HEK293 (cell line): ENCODE results near the gene CAPSL.

Experiments used
- CTCF ChIA-PET: fragments of 350-600 bp; formaldehyde crosslinking; extraction: SDS; loops from one replicate; lab custom pipeline; 2021; ENCODE audit warnings: antibody characterized with exemption; lab: Yijun Ruan, JAX
- POLR2A ChIA-PET: fragments of 300-600 bp; formaldehyde crosslinking; extraction: SDS; loops from one replicate; lab custom pipeline; 2020; ENCODE audit warnings: antibody characterized with exemption, inconsistent platforms; lab: Yijun Ruan, JAX
- H3K27ac ChIP-seq: fragments of 200-500 bp; sonication (Bioruptor generic); 2 replicates; pipeline ENCODE4 v1.5.1; 2014; ENCODE audit warnings: low read depth, low read length, control low read depth, inconsistent platforms; ENCODE audit errors: extremely low read depth
- H3K36me3 ChIP-seq, 2 experiments: fragments of 200-500 bp in 1 of 2; sonication (Bioruptor generic) in 1 of 2; 1 replicate in 1 of 2; 2 replicates in 1 of 2; pipeline ENCODE4 v1.5.1; 2014 to 2017; ENCODE audit warnings: inconsistent platforms in 2 of 2, low read length in 2 of 2; ENCODE audit not compliant: control insufficient read depth in 2 of 2, insufficient read depth in 1 of 2
- H3K4me1 ChIP-seq: fragments of 200-500 bp; sonication (Bioruptor generic); 2 replicates; pipeline ENCODE4 v1.5.1; 2014; ENCODE audit warnings: mild to moderate bottlenecking, low read length, inconsistent platforms; ENCODE audit not compliant: control insufficient read depth, insufficient read depth
- H3K4me3 ChIP-seq: 2 replicates; pipeline ENCODE4 v1.5.1; 2011; ENCODE audit warnings: low read depth, mild to moderate bottlenecking, control low read depth, low read length, moderate library complexity
- H3K9me3 ChIP-seq: fragments of 200-500 bp; sonication (Bioruptor generic); 2 replicates; pipeline ENCODE4 v1.5.1; 2014; ENCODE audit warnings: low read depth, low read length, inconsistent platforms; ENCODE audit not compliant: control insufficient read depth, insufficient read depth
- MZF1 ChIP-seq: fragments of 450-650 bp; formaldehyde crosslinking; IDR thresholded peaks from 2 replicates; pipeline ENCODE4 v1.5.1; 2017; ENCODE audit warnings: missing biosample characterization, missing genetic modification characterization, borderline replicate concordance
- SCRT2 ChIP-seq: fragments of 450-650 bp; formaldehyde crosslinking; IDR thresholded peaks from 2 replicates; pipeline ENCODE4 v1.5.1; 2016; ENCODE audit warnings: missing biosample characterization, missing genetic modification characterization
- ZFP37 ChIP-seq: fragments of 450-650 bp; formaldehyde crosslinking; IDR thresholded peaks from 2 replicates; pipeline ENCODE4 v1.5.1; 2016; ENCODE audit warnings: missing biosample characterization, missing genetic modification characterization
- ZIC2 ChIP-seq: fragments of 450-650 bp; formaldehyde crosslinking; IDR thresholded peaks from 2 replicates; pipeline ENCODE4 v1.5.1; 2016; ENCODE audit warnings: missing biosample characterization, missing genetic modification characterization
- ZNF214 ChIP-seq: fragments of 450-650 bp; formaldehyde crosslinking; IDR thresholded peaks from 2 replicates; pipeline ENCODE4 v1.5.1; 2017; ENCODE audit warnings: missing biosample characterization, mild to moderate bottlenecking, missing genetic modification characterization, borderline replicate concordance
- ZNF571 ChIP-seq: fragments of 450-650 bp; formaldehyde crosslinking; IDR thresholded peaks from 2 replicates; pipeline ENCODE4 v1.5.0; 2017; ENCODE audit warnings: missing biosample characterization, missing genetic modification characterization
- ZNF654 ChIP-seq: fragments of 450-650 bp; formaldehyde crosslinking; IDR thresholded peaks from 2 replicates; pipeline ENCODE4 v1.5.1; 2016; ENCODE audit warnings: low read depth, missing biosample characterization, missing genetic modification characterization
- ZNF704 ChIP-seq: fragments of 450-650 bp; formaldehyde crosslinking; IDR thresholded peaks from 2 replicates; pipeline ENCODE4 v1.5.1; 2016; ENCODE audit warnings: missing biosample characterization, missing genetic modification characterization
- TF ChIP-seq, protein P1 (sequence below): fragments of 450-650 bp; formaldehyde crosslinking; IDR thresholded peaks from 2 replicates; pipeline ENCODE4 v1.5.1; 2016; ENCODE audit warnings: missing biosample characterization, missing genetic modification characterization
- TF ChIP-seq, protein P2 (sequence below): fragments of 450-650 bp; formaldehyde crosslinking; IDR thresholded peaks from 2 replicates; pipeline ENCODE4 v1.5.1; 2016; ENCODE audit warnings: missing biosample characterization, missing genetic modification characterization
- TF ChIP-seq, protein P3 (sequence below): fragments of 450-650 bp; formaldehyde crosslinking; IDR thresholded peaks from 2 replicates; pipeline ENCODE4 v1.5.1; 2016; ENCODE audit warnings: missing biosample characterization, missing genetic modification characterization

CAPSL gene

DNA sequence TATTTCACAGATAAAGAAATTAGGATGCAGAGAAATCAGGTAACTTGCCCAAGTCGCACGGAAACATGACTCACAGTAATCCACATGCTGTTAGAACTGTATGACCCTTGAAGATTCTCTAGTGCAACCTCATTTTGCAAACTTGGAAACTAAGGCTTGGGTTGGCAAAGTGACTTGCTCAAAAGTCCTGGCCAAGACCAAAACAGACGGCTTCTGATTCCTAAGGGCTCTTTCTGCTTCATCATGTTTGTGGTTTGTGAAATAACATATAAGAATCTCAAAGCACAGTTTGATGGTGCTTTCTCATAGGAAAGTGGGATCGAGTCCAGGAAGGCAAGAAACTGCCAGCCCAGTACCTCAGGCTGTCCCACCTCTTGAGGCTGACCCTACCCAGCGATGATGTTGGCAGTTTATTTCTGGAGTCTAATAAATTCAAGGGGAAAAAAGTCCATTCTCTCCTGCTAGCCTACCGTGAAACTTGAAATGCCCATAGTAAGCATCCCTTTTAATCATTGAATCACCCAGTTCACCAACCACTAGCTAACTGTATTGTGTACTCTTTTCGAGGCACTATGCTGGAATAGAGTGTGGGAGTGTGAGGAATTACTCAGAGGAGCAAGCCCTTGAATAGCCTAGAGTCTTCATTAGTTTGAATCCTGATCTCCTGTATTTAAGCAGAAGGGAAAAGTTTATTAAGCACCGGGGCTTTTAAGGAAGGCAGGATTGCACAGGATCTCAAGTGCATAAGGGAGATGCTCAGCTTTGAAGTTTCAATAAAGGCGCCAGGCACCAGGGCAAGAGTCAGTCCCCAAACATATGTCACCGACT is 14.1 kb downstream of the CAPSL start (continued):
- TF ChIP-seq, protein P1, sequence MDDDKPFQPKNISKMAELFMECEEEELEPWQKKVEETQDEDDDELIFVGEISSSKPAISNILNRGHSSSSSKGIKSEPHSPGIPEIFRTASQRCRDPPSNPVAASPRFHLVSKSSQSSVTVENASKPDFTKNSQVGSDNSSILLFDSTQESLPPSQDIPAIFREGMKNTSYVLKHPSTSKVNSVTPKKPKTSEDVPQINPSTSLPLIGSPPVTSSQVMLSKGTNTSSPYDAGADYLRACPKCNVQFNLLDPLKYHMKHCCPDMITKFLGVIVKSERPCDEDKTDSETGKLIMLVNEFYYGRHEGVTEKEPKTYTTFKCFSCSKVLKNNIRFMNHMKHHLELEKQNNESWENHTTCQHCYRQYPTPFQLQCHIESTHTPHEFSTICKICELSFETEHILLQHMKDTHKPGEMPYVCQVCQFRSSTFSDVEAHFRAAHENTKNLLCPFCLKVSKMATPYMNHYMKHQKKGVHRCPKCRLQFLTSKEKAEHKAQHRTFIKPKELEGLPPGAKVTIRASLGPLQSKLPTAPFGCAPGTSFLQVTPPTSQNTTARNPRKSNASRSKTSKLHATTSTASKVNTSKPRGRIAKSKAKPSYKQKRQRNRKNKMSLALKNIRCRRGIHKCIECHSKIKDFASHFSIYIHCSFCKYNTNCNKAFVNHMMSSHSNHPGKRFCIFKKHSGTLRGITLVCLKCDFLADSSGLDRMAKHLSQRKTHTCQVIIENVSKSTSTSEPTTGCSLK (tag by site-specific recombination) = no peak
- TF ChIP-seq ZNF704 (tag by site-specific recombination) = no peak
- TF ChIP-seq, protein P2, sequence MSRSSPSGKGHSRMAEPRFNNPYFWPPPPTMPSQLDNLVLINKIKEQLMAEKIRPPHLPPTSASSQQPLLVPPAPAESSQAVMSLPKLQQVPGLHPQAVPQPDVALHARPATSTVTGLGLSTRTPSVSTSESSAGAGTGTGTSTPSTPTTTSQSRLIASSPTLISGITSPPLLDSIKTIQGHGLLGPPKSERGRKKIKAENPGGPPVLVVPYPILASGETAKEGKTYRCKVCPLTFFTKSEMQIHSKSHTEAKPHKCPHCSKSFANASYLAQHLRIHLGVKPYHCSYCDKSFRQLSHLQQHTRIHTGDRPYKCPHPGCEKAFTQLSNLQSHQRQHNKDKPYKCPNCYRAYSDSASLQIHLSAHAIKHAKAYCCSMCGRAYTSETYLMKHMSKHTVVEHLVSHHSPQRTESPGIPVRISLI (tag by site-specific recombination) = no peak

DNA sequence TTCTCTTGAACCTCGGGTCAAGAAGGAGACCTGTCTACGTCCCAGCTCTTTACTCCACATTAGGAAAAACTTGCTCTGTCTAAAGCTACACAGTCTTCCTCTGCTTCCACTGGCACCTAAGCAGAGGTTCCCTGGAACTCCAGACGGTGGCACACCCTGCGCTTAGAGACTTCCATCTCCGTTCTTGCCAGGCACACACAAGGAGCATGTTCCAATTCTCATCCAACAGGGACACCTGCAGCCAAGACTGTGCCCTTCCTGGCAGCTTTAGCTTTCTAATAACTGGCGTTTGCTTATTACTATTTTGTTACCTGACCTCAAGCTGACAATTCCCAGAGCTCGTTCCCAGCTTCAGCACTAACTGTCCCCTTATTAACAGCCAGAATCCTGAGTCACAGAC is 16.0 kb downstream of the CAPSL start:
- ChIA-PET POLR2A (no interaction called here), CTCF (interaction anchor here (0.6 to 6.6 kb wide), 3 partner anchors 124 to 301 kb away, joined by 3 to 147 read pairs (median 3); no protein-coding TSS in a partner anchor)
- Histone ChIP-seq H3K4me3 (no peak overlapping the region), H3K27ac (no peak overlapping the region), H3K9me3 (no peaks in the 10 kb centered on the region), H3K36me3 (no peaks in the 10 kb centered on the region), H3K4me1 (peaks cover 4% of the 10 kb centered on the region; the same call in 1 of the 2 replicates)
- TF ChIP-seq MZF1 = no peak
- TF ChIP-seq, protein P3, sequence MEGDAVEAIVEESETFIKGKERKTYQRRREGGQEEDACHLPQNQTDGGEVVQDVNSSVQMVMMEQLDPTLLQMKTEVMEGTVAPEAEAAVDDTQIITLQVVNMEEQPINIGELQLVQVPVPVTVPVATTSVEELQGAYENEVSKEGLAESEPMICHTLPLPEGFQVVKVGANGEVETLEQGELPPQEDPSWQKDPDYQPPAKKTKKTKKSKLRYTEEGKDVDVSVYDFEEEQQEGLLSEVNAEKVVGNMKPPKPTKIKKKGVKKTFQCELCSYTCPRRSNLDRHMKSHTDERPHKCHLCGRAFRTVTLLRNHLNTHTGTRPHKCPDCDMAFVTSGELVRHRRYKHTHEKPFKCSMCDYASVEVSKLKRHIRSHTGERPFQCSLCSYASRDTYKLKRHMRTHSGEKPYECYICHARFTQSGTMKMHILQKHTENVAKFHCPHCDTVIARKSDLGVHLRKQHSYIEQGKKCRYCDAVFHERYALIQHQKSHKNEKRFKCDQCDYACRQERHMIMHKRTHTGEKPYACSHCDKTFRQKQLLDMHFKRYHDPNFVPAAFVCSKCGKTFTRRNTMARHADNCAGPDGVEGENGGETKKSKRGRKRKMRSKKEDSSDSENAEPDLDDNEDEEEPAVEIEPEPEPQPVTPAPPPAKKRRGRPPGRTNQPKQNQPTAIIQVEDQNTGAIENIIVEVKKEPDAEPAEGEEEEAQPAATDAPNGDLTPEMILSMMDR (tag by site-specific recombination) = 0 out of 2 replicates have a peak, but pooled peaks have one; percentile 30

DNA sequence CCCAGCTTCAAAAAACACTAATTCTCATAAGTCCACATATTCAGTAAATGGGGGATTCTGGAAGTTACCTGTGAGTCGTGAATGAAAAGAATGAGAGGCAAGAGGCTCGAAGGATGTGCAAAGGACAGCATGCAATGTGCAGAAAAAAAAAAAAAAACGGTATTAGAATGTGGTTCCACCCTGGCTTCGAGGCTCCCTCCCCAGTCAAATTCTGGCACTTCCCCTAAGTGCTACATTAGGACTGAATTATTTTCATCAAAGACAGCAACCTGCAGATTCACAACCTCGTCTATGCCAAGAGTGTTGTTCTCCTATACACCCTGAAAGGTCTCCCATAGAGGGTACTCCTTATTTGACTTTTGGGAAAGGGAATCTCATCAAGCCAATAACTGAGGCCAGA is 16.5 kb downstream of the CAPSL start:
- Histone ChIP-seq H3K4me3 (no peak overlapping the region), H3K9me3 (no peaks in the 10 kb centered on the region), H3K36me3 (no peaks in the 10 kb centered on the region), H3K27ac (no peak overlapping the region), H3K4me1 (peaks cover 4% of the 10 kb centered on the region; the same call in 1 of the 2 replicates)
- no peak for TF ChIP-seq ZFP37 (tag by site-specific recombination)
- TF ChIP-seq ZNF571 (tag by site-specific recombination) = no peak
- TF ChIP-seq ZIC2 (tag by site-specific recombination) = no peak
- no peak for TF ChIP-seq ZNF654 (tag by site-specific recombination)
- ChIA-PET CTCF (interaction anchor here (1.0 to 6.6 kb wide), 2 partner anchors 143 to 301 kb away, joined by 3 to 147 read pairs; no protein-coding TSS in a partner anchor), POLR2A (no interaction called here)

DNA sequence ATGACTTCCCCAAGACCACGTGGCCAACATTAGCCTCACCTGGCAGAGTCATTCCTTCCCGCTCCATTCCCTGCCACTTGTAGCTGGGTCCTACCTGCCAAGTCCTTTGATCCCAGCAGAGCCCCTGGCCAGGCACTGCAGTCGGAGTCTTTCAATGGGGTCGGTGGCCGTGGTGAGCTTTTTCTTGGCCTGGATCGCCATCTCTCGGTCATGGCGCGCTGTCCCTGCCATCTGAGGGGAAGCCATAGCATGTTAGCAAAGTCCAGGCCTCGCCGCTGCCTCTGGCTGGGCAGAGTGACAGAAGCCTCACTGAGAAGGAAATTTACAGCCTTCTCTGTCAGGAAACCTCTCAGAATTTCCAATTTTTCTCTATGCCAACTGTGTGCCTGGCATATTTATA is 17.5 kb downstream of the CAPSL start:
- H3K4me3 ChIP-seq = no peak overlapping the region
- TF ChIP-seq SCRT2 (tag by site-specific recombination) (peak; percentile 29; the same call in 1 of the 2 replicates), ZNF214 (tag by site-specific recombination) (no peak)
- peaks cover 4% of the 10 kb centered on the region; the same call in 1 of the 2 replicates for H3K4me1 ChIP-seq
- ChIA-PET POLR2A (no interaction called here), CTCF (interaction anchor here (0.5 to 1.1 kb wide), 2 partner anchors 184 to 270 kb away, joined by 3 read pairs; no protein-coding TSS in a partner anchor)
- no peaks in the 10 kb centered on the region for H3K36me3 ChIP-seq
- H3K27ac ChIP-seq = no peak overlapping the region
- H3K9me3 ChIP-seq = no peaks in the 10 kb centered on the region
